ENCODE data around the gene C2orf76.

The C2orf76 gene

DNA sequence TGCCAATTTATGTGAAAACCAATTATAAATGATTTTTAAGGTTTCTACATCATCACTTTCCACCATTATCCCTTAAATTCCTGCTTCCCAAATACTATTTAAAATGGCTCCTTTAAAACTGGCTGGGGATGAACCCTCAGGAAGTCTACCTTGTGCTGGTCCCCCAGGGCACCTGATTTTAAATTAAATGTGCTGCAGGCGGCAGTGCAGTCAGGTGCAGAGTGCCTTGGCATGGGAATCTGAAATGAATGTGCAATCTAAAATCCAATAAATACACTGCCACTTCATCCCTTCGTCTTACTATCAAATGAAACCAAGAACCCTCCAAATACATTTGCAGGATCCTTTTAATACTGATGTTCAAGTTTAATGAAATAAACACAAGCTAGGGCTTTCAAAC is 61.8 kb downstream of the C2orf76 start:
- Histone ChIP-seq H3K79me2 (ENCODE audit: insufficient read depth, low read length) (peaks cover 8% of the 10 kb centered on the region), H3K9ac (ENCODE audit: low read length) (no peak overlapping the region), H3K36me3 (ENCODE audit: low read length) (peaks cover 8% of the 10 kb centered on the region; the same call in 1 of the 2 replicates), H3K9me3 (ENCODE audit: insufficient read depth, low read length) (no peaks in the 10 kb centered on the region), H4K20me1 (ENCODE audit: low read depth, low read length) (no peaks in the 10 kb centered on the region), H3K4me2 (ENCODE audit: low read depth, low read length, poor library complexity, severe bottlenecking) (no peak overlapping the region), H3K9me2 (replicated peaks; ENCODE audit: insufficient read depth, low read length) (no peaks in the 10 kb centered on the region), H2AFZ (ENCODE audit: low read depth, low read length, severe bottlenecking) (no peak overlapping the region), H3K27ac (ENCODE audit: low read depth, low read length) (no peak overlapping the region), H3K27me3 (ENCODE audit: low read length) (no peaks in the 10 kb centered on the region), H3F3A (ENCODE audit: insufficient read depth) (0 out of 2 replicates have a peak, but pooled peaks cover 2% of the 10 kb centered on the region), H3K4me3 (ENCODE audit: insufficient read depth, low read length, poor library complexity, severe bottlenecking) (no peak overlapping the region)
- TF ChIP-seq, protein P1, sequence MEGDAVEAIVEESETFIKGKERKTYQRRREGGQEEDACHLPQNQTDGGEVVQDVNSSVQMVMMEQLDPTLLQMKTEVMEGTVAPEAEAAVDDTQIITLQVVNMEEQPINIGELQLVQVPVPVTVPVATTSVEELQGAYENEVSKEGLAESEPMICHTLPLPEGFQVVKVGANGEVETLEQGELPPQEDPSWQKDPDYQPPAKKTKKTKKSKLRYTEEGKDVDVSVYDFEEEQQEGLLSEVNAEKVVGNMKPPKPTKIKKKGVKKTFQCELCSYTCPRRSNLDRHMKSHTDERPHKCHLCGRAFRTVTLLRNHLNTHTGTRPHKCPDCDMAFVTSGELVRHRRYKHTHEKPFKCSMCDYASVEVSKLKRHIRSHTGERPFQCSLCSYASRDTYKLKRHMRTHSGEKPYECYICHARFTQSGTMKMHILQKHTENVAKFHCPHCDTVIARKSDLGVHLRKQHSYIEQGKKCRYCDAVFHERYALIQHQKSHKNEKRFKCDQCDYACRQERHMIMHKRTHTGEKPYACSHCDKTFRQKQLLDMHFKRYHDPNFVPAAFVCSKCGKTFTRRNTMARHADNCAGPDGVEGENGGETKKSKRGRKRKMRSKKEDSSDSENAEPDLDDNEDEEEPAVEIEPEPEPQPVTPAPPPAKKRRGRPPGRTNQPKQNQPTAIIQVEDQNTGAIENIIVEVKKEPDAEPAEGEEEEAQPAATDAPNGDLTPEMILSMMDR (IDR thresholded peaks at IDR 0.05; ENCODE audit: insufficient read depth, low read length, poor library complexity, severe bottlenecking): no peak
- TF ChIP-seq EZH2phosphoT487 (conservative IDR thresholded peaks at IDR 0.05; ENCODE audit: low read length): no peak

DNA sequence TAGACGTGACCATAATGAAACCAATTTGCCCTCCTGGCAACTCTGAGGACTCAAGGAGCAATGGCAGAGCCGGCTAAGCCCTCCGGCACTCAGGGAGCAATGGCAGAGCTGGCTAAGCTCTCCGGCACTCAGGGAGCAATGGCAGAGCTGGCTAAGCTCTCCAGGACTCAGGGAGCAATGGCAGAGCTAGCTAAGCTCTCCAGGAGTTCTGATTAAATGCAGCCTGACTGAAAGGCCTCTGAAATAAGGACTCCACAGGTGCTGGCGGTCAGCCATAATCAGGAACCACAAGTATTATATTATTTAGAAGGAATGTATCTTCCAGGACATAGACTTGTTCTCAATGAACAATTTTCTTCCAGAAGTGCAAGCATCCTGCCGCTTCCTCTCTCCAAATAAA is 65.2 kb downstream of the C2orf76 start:
- no peak overlapping the region for H3K27ac ChIP-seq (ENCODE audit: low read depth, low read length)
- H3K4me2 ChIP-seq (ENCODE audit: low read depth, low read length, poor library complexity, severe bottlenecking): no peak overlapping the region
- no peaks in the 10 kb centered on the region for H3K9me3 ChIP-seq (ENCODE audit: insufficient read depth, low read length)
- no peak overlapping the region for H2AFZ ChIP-seq (ENCODE audit: low read depth, low read length, severe bottlenecking)
- no peaks in the 10 kb centered on the region for H3K9me2 ChIP-seq (replicated peaks; ENCODE audit: insufficient read depth, low read length)
- 0 out of 2 replicates have a peak, but pooled peaks cover 5% of the 10 kb centered on the region for H3K79me2 ChIP-seq (ENCODE audit: insufficient read depth, low read length)
- peaks cover 8% of the 10 kb centered on the region; the same call in 1 of the 2 replicates for H3K36me3 ChIP-seq (ENCODE audit: low read length)
- TF ChIP-seq, protein P1 (IDR thresholded peaks at IDR 0.05; ENCODE audit: insufficient read depth, low read length, poor library complexity, severe bottlenecking): no peak
- no peak for TF ChIP-seq EZH2phosphoT487 (conservative IDR thresholded peaks at IDR 0.05; ENCODE audit: low read length)
- no peaks in the 10 kb centered on the region for H4K20me1 ChIP-seq (ENCODE audit: low read depth, low read length)
- no peaks in the 10 kb centered on the region for H3K27me3 ChIP-seq (ENCODE audit: low read length)
- H3K9ac ChIP-seq (ENCODE audit: low read length): no peak overlapping the region
- H3K4me3 ChIP-seq (ENCODE audit: insufficient read depth, low read length, poor library complexity, severe bottlenecking): no peak overlapping the region
- H3F3A ChIP-seq (ENCODE audit: insufficient read depth): no peaks in the 10 kb centered on the region

DNA sequence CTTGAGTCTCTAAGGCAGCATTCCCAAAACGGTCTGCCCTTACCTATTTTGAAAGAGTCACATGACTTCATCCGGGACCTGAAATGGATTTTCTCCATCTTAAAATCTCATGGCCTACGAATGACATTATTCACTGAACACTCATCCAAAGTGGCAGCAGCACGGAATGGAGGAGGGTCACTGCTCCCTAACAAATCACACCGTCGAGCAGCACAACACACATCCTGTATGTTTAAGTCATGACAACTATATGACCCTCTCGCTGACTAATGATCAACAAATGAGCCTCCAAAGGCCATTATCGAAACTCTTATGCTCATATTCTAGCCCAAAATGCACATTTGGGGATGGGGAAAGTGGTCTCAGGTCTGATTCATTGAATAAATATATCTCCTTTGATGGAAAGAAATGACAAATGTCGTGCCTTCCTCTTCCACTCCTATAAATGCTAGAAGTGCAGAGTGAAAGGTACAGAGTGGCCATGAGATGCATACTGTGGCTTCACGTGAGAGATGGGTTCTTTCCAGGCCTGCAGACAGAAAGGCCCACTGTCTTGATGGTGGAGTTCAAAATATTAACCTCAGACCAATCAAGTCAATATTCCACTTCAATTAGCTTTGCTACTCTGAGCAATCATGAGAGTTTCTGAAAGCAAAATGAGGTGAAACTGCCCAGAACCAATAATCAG is 70.8 kb downstream of the C2orf76 start:
- no peak overlapping the region for H2AFZ ChIP-seq (ENCODE audit: low read depth, low read length, severe bottlenecking)
- no peaks in the 10 kb centered on the region for H3K9me2 ChIP-seq (replicated peaks; ENCODE audit: insufficient read depth, low read length)
- H4K20me1 ChIP-seq (ENCODE audit: low read depth, low read length): no peaks in the 10 kb centered on the region
- H3K27me3 ChIP-seq (ENCODE audit: low read length): no peaks in the 10 kb centered on the region
- TF ChIP-seq, protein P1 (IDR thresholded peaks at IDR 0.05; ENCODE audit: insufficient read depth, low read length, poor library complexity, severe bottlenecking): no peak
- no peak for TF ChIP-seq EZH2phosphoT487 (conservative IDR thresholded peaks at IDR 0.05; ENCODE audit: low read length)
- no peaks in the 10 kb centered on the region; the same call in 1 of the 2 replicates for H3K36me3 ChIP-seq (ENCODE audit: low read length)
- H3K27ac ChIP-seq (ENCODE audit: low read depth, low read length): no peak overlapping the region
- H3K79me2 ChIP-seq (ENCODE audit: insufficient read depth, low read length): no peaks in the 10 kb centered on the region
- H3F3A ChIP-seq (ENCODE audit: insufficient read depth): no peaks in the 10 kb centered on the region
- H3K9me3 ChIP-seq (ENCODE audit: insufficient read depth, low read length): no peaks in the 10 kb centered on the region
- H3K9ac ChIP-seq (ENCODE audit: low read length): no peak overlapping the region
- H3K4me2 ChIP-seq (ENCODE audit: low read depth, low read length, poor library complexity, severe bottlenecking): no peak overlapping the region
- H3K4me3 ChIP-seq (ENCODE audit: insufficient read depth, low read length, poor library complexity, severe bottlenecking): no peak overlapping the region

Measured in SU-DHL-6 (cell line).